T-helper 1 cell treated with Interleukin-12 subunit alpha and Interleukin-12 subunit beta and Interleukin-4 antibody, amounts not matched to agents 30 ng/mL and 1 ng/mL, for 36 hours (primary cell): ENCODE data around the gene CST4. TPM values are rescaled to one million over a fixed set of nuclear protein-coding genes. Genes with fewer than 3 reads are reported as not detected.
"Not testable (repeated sequence)": the region's sequence is repeated elsewhere in the genome, so short reads cannot be mapped to it uniquely, and the experiment has no call there.

Experiments used
- intact Hi-C: fragments of 100-400 bp; cut with micrococcal nuclease; formaldehyde crosslinking; loops from one replicate; pipeline ENCODE4 v1.15.1; 2024
- total RNA-seq: library from RNA; stranded (reverse); gene quantifications from 2 replicates; pipeline ENCODE4 v1.2.3, GENCODE V29; 2022

Gene CST4
- total RNA-seq, 1 donor from 2014 or later: not detected

- intact Hi-C loops: no loop called here
Measured at GRCh38 chr20:23689399-23689690, 507 bp upstream of the CST4 start.

- intact Hi-C loops: no loop called here
Measured at GRCh38 chr20:23687986-23688385, 852 bp downstream of the CST4 start.

DNA sequence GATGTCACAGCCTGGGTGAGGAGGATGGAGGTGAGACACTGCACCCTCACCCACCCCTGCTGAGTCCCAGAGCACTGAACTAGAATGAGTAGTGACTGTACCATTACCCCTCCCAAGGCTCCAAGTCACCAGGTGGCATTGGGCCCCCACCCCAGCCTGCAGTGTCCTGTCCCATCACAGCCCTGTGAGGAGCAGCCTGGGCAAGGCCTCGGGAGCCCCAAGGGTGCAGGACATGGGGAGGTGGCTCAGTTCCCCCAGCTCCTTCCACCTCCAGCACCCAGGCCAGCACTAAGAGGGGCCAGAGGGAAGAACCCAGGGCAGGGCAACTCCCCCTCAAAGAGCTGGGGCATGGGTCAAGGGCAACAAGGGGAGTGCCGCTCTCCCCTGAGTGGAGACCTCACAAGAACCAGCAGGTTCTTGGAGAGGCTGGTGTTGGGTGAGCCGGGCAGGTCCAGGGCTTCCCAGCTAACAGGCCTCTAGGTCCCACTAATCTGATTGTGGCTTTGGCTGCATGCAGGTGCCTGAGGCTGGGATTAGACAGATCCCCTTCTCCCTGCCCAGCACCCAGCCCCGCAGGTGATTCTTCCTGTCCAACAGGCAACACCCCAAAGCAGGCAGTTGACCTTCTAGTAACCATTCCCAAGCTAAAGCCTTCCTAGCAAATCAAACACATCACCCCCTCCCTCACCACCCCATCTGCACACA is 2.6 kb downstream of the CST4 start:
- intact Hi-C loops: no loop called here

- intact Hi-C loops: not testable (repeated sequence)
Measured at GRCh38 chr20:23685529-23685896, 3.3 kb downstream of the CST4 start.

DNA sequence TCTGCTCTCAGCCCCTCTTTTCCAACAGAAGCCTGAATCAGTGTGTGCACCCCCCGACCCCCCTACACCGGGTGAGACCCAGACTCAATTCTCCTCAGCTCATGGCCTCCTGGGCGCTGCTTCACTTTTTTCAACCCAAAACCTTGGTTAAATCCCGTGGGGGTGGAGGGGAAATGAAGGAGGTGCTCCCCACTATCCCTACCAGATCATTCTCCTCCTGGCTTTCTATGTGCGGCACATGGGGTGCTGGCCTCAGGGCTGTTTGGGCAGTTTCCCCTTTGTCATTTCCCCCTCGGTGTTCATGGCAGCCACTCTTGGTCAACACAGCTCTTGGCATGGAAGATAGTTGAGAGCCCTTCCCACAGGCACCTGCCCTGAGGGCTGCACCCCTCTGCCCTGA is 4.6 kb downstream of the CST4 start:
- intact Hi-C loops: no loop called here

GRCh38 chr20:23683807-23684206 is 5.0 kb downstream of the CST4 start:
- intact Hi-C loops: no loop called here

DNA sequence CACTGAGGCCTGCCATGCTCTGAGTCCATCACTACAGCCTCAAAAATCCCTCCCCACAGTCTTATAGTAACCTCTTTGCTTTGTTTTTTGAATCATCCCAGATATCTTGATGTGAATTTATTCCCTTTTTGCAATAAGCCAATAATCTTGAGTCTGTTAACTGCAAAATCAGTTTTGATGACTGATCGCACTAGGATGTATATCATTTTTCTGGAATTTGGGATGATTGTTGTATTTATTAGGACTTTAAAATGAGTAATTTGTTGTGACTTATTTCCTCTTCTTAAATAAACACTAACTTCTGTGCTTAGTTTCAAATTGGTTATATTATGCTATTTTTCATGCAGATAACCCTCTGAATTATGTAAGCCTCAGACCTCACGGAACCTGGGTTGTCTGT is 5.6 kb downstream of the CST4 start:
- intact Hi-C loops: no loop called here

DNA sequence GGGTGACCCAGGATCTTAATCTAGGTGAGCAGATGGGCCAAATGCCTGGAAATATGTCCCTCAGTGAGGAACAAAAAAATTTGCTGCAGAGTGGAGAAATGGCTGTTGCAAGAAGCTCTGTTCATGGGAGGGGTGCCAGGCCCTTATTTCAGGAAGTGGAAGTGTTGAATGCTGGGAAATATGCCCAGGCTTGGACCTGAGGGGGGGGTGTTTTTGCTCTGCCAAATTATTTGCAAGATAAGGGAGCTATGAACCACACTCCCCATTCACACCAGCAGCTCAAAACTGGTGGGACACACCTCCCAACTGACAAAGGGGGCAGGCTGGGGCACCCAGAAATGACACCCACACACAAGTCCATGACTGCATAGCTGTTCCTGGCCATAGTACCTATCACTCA is 8.7 kb downstream of the CST4 start:
- intact Hi-C loops: no loop called here

DNA sequence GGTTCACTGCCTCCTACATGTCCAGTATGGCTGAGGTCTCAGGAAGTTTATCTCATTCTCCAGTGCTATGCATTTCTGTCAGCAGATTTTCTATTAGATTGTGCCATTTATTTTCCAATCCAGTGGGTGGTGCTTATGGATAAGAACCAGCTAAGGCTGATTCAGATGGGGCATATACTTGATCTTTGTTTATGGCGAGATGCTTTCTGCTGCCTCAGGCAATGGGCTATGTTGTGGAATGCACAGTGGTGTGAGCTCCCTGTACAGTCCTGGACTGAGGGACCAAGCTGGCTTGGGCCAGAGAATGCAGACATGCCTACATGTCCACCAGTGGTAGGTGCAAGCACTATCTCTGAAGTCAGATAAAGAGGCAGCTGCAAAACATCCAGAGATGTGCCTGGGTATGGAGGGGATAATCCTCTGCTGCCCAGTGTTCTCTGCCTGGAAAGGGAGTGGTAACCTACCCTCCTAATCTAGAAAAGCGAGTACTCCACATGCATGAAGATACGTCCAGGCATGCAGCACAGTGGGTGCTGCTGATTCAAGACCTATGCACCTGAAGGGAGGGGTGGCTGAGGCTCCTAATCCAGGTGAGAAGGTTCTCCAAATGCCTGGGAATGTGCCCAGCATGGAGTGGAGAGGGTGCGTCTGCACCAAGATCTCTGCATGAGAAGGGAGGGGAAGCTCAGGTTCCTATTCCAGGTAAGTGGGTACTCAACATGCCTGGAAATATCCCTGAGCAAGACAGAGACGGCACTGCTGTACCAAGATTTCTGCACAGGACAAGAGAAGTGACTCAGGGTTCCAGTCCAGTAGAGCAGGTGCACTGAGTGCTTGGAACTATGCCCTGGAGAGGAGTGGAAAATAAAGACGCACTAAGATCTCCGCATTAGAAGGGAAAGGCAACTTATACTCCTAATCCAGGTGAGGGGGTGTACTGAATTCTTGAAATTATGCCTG is 9.4 kb downstream of the CST4 start:
- intact Hi-C loops: no loop called here

DNA sequence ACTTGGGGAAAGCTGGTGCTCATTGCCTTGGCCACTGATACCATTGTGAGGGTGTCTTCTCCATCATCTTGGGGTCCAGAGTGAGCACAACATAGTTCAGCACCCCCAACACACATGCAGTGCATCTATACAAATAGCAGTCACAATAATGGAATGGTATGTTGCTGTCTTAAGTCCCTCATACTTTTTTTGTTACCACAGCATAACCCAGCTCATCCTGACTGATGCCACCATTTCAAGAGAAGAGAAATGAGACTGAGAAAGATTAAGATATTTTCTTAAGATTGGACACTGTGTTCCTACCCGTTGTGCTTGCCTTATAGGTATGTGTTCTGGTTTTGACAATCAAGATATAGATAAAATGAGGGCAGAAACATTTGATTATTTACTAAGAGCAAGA is 15.6 kb downstream of the CST4 start:
- intact Hi-C loops: no loop called here

- intact Hi-C loops: no loop called here
Measured at GRCh38 chr20:23672158-23672557, 16.7 kb downstream of the CST4 start.

DNA sequence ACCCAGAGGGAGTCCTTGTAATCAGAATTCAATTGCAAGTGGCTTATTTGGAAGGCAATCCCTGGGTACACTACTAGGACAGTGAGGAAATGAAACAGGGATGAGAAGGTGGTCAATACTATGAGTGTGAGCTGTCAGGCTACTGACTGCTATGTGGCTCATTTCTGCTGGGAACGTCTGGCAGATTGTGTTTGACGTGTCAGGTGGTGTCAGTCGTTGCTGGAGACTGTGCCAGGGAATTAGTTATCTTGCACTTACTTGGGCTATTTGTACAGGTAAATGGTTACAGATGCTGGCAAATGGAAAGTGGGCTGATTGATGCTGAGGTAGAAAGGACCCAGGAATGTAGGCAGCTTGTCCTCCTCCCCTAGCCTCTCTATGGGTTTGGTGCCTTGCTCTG is 17.4 kb downstream of the CST4 start:
- intact Hi-C loops: no loop called here

DNA sequence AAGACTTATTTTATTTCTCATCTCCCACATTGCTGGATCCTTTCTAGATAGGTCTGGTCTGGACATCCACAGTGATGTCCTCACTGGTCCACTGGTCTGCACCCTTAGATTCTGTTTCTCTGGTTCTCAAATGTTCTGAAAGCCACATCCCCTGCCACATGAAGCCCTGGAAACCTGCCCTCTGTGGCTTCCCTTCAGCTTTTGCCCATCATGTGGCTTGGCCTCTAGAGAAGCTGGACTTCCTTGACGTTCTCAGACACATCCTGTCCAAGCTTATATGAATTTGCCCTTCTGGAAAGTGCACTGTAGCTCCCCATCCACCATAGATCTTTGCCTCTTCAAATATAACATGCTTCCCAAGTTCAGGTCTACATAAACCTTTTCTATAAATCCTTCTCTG is 18.5 kb downstream of the CST4 start:
- intact Hi-C loops: no loop called here

GRCh38 chr20:23669866-23670265 is 19.0 kb downstream of the CST4 start:
- intact Hi-C loops: no loop called here

- intact Hi-C loops: no loop called here
Measured at GRCh38 chr20:23669327-23669726, 19.5 kb downstream of the CST4 start.

DNA sequence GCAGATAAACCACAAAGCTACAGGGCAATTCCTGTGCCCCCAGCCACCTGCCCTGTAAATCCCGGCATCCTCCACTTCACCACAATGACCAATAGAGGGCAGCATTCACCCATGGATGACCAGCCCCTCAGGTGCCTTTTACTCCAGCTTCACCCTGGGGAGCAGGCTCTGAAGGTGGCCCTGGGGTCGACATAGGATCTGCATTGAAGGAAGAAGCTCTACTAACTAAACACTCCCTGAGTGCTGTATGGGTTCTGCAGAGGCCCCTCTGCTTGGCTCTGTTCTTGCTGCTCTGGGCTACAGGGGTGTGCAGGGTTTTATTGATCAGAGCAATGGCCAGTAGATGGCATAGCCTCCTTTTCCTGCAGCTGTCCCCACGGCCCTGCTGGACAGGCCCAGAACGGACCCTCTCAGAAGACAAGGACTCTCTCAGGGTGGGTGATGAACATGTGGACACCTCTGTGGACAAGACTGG is 20.3 kb downstream of the CST4 start:
- intact Hi-C loops: loop anchor here (1.0 kb wide), 1 partner anchor 227 kb away; no protein-coding TSS in a partner anchor

GRCh38 chr20:23667666-23668065 is 21.2 kb downstream of the CST4 start:
- intact Hi-C loops: loop anchor here (1.0 kb wide), 1 partner anchor 226 kb away; no protein-coding TSS in a partner anchor

GRCh38 chr20:23666698-23667097 is 22.1 kb downstream of the CST4 start:
- intact Hi-C loops: no loop called here

- intact Hi-C loops: no loop called here
Measured at GRCh38 chr20:23666189-23666588, 22.6 kb downstream of the CST4 start.

GRCh38 chr20:23664954-23665353 is 23.9 kb downstream of the CST4 start:
- intact Hi-C loops: no loop called here

GRCh38 chr20:23664046-23664445 is 24.8 kb downstream of the CST4 start:
- intact Hi-C loops: not testable (repeated sequence)

GRCh38 chr20:23663180-23663579 is 25.7 kb downstream of the CST4 start:
- intact Hi-C loops: no loop called here
